Measurements from ENCODE around the gene TMEM254. TPM values are rescaled to one million over a fixed set of nuclear protein-coding genes. Genes with fewer than 3 reads are reported as not detected.
A peak's percentile ranks its signal among the peaks of the same experiment; 100 is the strongest.

TMEM254 gene
- total RNA-seq, 1 donor = 8.7 TPM

- no peaks in the 10 kb centered on the region for H4K20me1 ChIP-seq (ENCODE audit: insufficient read depth, low read length)
- H2AFZ ChIP-seq (ENCODE audit: low read length) = no peak overlapping the region
- H3K36me3 ChIP-seq (ENCODE audit: insufficient read depth, low read length) = no peaks in the 10 kb centered on the region
- no peaks in the 10 kb centered on the region for H3K4me1 ChIP-seq (ENCODE audit: insufficient read depth, low read length)
- H3K27ac ChIP-seq (ENCODE audit: low read depth, low read length) = no peak overlapping the region
- no peaks in the 10 kb centered on the region for H3K9me3 ChIP-seq (ENCODE audit: low read depth, low read length)
- TF ChIP-seq CTCF (IDR thresholded peaks at IDR 0.05; ENCODE audit: extremely low read depth, low read depth, low read length) = no peak
- H3K27me3 ChIP-seq (ENCODE audit: insufficient read depth, low read length) = no peaks in the 10 kb centered on the region
- H3K79me2 ChIP-seq (ENCODE audit: insufficient read depth, low read length) = no peaks in the 10 kb centered on the region
- no peak for DNase-seq (ENCODE audit: insufficient read length, low spot score, missing footprints)
- no peak overlapping the region for H3K4me2 ChIP-seq (ENCODE audit: insufficient read depth, low read length)
- H3K4me3 ChIP-seq (ENCODE audit: insufficient read depth, low read length) = no peak overlapping the region
Observed at GRCh38 chr10:80051993-80052392, 26.5 kb upstream of the TMEM254 start.

GRCh38 chr10:80055760-80056159, 22.7 kb upstream of the TMEM254 start:
- Histone ChIP-seq H3K27me3 (ENCODE audit: insufficient read depth, low read length) (no peaks in the 10 kb centered on the region), H3K36me3 (ENCODE audit: insufficient read depth, low read length) (no peaks in the 10 kb centered on the region), H2AFZ (ENCODE audit: low read length) (no peak overlapping the region), H3K4me2 (ENCODE audit: insufficient read depth, low read length) (no peak overlapping the region), H3K27ac (ENCODE audit: low read depth, low read length) (no peak overlapping the region), H4K20me1 (ENCODE audit: insufficient read depth, low read length) (no peaks in the 10 kb centered on the region), H3K9me3 (ENCODE audit: low read depth, low read length) (no peaks in the 10 kb centered on the region), H3K4me3 (ENCODE audit: insufficient read depth, low read length) (no peak overlapping the region), H3K4me1 (ENCODE audit: insufficient read depth, low read length) (no peaks in the 10 kb centered on the region), H3K79me2 (ENCODE audit: insufficient read depth, low read length) (no peaks in the 10 kb centered on the region)
- DNase-seq (ENCODE audit: insufficient read length, low spot score, missing footprints) = no peak
- TF ChIP-seq CTCF (IDR thresholded peaks at IDR 0.05; ENCODE audit: extremely low read depth, low read depth, low read length) = no peak

- Histone ChIP-seq H3K4me2 (ENCODE audit: insufficient read depth, low read length) (no peak overlapping the region), H2AFZ (ENCODE audit: low read length) (no peak overlapping the region), H3K79me2 (ENCODE audit: insufficient read depth, low read length) (no peaks in the 10 kb centered on the region), H3K9me3 (ENCODE audit: low read depth, low read length) (no peaks in the 10 kb centered on the region), H3K36me3 (ENCODE audit: insufficient read depth, low read length) (no peaks in the 10 kb centered on the region), H4K20me1 (ENCODE audit: insufficient read depth, low read length) (no peaks in the 10 kb centered on the region), H3K27ac (ENCODE audit: low read depth, low read length) (no peak overlapping the region), H3K27me3 (ENCODE audit: insufficient read depth, low read length) (no peaks in the 10 kb centered on the region), H3K4me3 (ENCODE audit: insufficient read depth, low read length) (no peak overlapping the region), H3K4me1 (ENCODE audit: insufficient read depth, low read length) (no peaks in the 10 kb centered on the region)
- TF ChIP-seq CTCF (IDR thresholded peaks at IDR 0.05; ENCODE audit: extremely low read depth, low read depth, low read length) = no peak
- no peak for DNase-seq (ENCODE audit: insufficient read length, low spot score, missing footprints)
Observed at GRCh38 chr10:80057171-80057570, 21.3 kb upstream of the TMEM254 start.

- H3K36me3 ChIP-seq (ENCODE audit: insufficient read depth, low read length) = no peaks in the 10 kb centered on the region
- no peaks in the 10 kb centered on the region for H4K20me1 ChIP-seq (ENCODE audit: insufficient read depth, low read length)
- no peaks in the 10 kb centered on the region for H3K9me3 ChIP-seq (ENCODE audit: low read depth, low read length)
- peak overlapping the region; percentile 51 for H2AFZ ChIP-seq (ENCODE audit: low read length)
- no peaks in the 10 kb centered on the region for H3K4me1 ChIP-seq (ENCODE audit: insufficient read depth, low read length)
- H3K4me2 ChIP-seq (ENCODE audit: insufficient read depth, low read length) = peak overlapping the region; percentile 44
- DNase-seq (ENCODE audit: insufficient read length, low spot score, missing footprints) = no peak
- H3K27ac ChIP-seq (ENCODE audit: low read depth, low read length) = no peak overlapping the region
- H3K4me3 ChIP-seq (ENCODE audit: insufficient read depth, low read length) = no peak overlapping the region
- no peak for TF ChIP-seq CTCF (IDR thresholded peaks at IDR 0.05; ENCODE audit: extremely low read depth, low read depth, low read length)
- H3K27me3 ChIP-seq (ENCODE audit: insufficient read depth, low read length) = no peaks in the 10 kb centered on the region
- H3K79me2 ChIP-seq (ENCODE audit: insufficient read depth, low read length) = no peaks in the 10 kb centered on the region
Observed at GRCh38 chr10:80064120-80064886, 14.2 kb upstream of the TMEM254 start.

All from osteoblast (primary cell).